ENCODE data around the gene ITSN1.
"Not testable (repeated sequence)": the region's sequence is repeated elsewhere in the genome, so short reads cannot be mapped to it uniquely, and the experiment has no call there.

Gene ITSN1

GRCh38 chr21:33761441-33762036, 119.2 kb downstream of the ITSN1 start:
- DNase-seq, result no peak
- intact Hi-C loops (cut with DNase I), result no loop called here

- no peak for DNase-seq
- intact Hi-C loops (cut with DNase I), result no loop called here
Measured at GRCh38 chr21:33762803-33763581, 120.7 kb downstream of the ITSN1 start.

- intact Hi-C loops (cut with DNase I), result no loop called here
- DNase-seq, result no peak
Measured at GRCh38 chr21:33763582-33763899, 121.2 kb downstream of the ITSN1 start.

GRCh38 chr21:33767236-33767635, 124.9 kb downstream of the ITSN1 start:
- DNase-seq, result no peak
- intact Hi-C loops (cut with DNase I), result no loop called here

GRCh38 chr21:33767960-33768359, 125.7 kb downstream of the ITSN1 start:
- intact Hi-C loops (cut with DNase I), result no loop called here

GRCh38 chr21:33769057-33769456, 126.8 kb downstream of the ITSN1 start:
- intact Hi-C loops (cut with DNase I), result no loop called here

More at GRCh38 chr21:33767960-33768359, 125.7 kb downstream of the ITSN1 start:
- DNase-seq, result no peak

GRCh38 chr21:33770542-33770941, 128.2 kb downstream of the ITSN1 start:
- no peak for DNase-seq
- intact Hi-C loops (cut with DNase I), result no loop called here

More at GRCh38 chr21:33769057-33769456, 126.8 kb downstream of the ITSN1 start:
- DNase-seq, result no peak

- intact Hi-C loops (cut with DNase I), result no loop called here
- DNase-seq, result no peak
Measured at GRCh38 chr21:33771976-33772375, 129.7 kb downstream of the ITSN1 start.

GRCh38 chr21:33774551-33774950, 132.2 kb downstream of the ITSN1 start:
- no peak for DNase-seq
- intact Hi-C loops (cut with DNase I), result no loop called here

GRCh38 chr21:33775100-33775828, 133.0 kb downstream of the ITSN1 start:
- DNase-seq, result no peak

GRCh38 chr21:33780631-33781030, 138.3 kb downstream of the ITSN1 start:
- intact Hi-C loops (cut with DNase I), result no loop called here
- DNase-seq, result no peak

More at GRCh38 chr21:33775100-33775828, 133.0 kb downstream of the ITSN1 start:
- intact Hi-C loops (cut with DNase I), result no loop called here

GRCh38 chr21:33781121-33781520, 138.8 kb downstream of the ITSN1 start:
- no peak for DNase-seq
- intact Hi-C loops (cut with DNase I), result no loop called here

GRCh38 chr21:33783187-33783979, 141.1 kb downstream of the ITSN1 start:
- intact Hi-C loops (cut with DNase I), result no loop called here
- no peak for DNase-seq

- DNase-seq, result no peak
- intact Hi-C loops (cut with DNase I), result no loop called here
Measured at GRCh38 chr21:33787431-33787830, 145.1 kb downstream of the ITSN1 start.

GRCh38 chr21:33788438-33788837, 146.1 kb downstream of the ITSN1 start:
- DNase-seq; intact Hi-C loops (cut with DNase I): not testable (repeated sequence)

GRCh38 chr21:33789697-33790096, 147.4 kb downstream of the ITSN1 start:
- intact Hi-C loops (cut with DNase I), result no loop called here
- no peak for DNase-seq

- intact Hi-C loops (cut with DNase I), result no loop called here
- no peak for DNase-seq
Measured at GRCh38 chr21:33791073-33791472, 148.8 kb downstream of the ITSN1 start.

- no peak for DNase-seq
- intact Hi-C loops (cut with DNase I), result no loop called here
Measured at GRCh38 chr21:33794596-33794995, 152.3 kb downstream of the ITSN1 start.

GRCh38 chr21:33797565-33797964, 155.3 kb downstream of the ITSN1 start:
- intact Hi-C loops (cut with DNase I), result no loop called here
- no peak for DNase-seq

- DNase-seq, result no peak
- intact Hi-C loops (cut with DNase I), result no loop called here
Measured at GRCh38 chr21:33799378-33800090, 157.2 kb downstream of the ITSN1 start.

All from posterior cingulate gyrus (tissue), 11 donors.